COLO668 (cell line): ENCODE measurements around the gene FTHL17.
A peak's percentile ranks its signal among the peaks of the same experiment; 100 is the strongest.

ENCODE experiments used
- DNase-seq: peaks from one replicate; lab custom pipeline; 2025; ENCODE audit not compliant: unreplicated experiment; lab: John Stamatoyannopoulos, UW

The FTHL17 gene

DNA sequence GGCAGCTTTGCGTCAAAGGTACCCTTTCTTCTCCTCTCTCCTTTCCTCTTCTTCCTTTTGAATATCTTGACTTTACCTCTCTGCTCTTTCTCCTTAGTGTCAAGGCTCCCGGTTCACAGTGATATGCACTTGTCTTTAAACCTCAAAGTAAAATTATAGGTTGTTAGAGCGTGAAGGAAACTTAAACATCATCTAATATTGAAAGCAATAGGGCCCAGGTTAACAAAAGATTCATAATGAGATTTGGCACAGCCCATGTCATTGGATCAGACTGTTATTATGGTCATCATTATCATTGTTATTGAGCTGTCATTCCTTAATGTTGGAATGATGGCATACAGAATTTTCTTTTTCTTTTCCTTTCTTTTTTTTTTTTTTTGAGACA lies 32.5 kb downstream of the FTHL17 start:
- DNase-seq: no peak

DNA sequence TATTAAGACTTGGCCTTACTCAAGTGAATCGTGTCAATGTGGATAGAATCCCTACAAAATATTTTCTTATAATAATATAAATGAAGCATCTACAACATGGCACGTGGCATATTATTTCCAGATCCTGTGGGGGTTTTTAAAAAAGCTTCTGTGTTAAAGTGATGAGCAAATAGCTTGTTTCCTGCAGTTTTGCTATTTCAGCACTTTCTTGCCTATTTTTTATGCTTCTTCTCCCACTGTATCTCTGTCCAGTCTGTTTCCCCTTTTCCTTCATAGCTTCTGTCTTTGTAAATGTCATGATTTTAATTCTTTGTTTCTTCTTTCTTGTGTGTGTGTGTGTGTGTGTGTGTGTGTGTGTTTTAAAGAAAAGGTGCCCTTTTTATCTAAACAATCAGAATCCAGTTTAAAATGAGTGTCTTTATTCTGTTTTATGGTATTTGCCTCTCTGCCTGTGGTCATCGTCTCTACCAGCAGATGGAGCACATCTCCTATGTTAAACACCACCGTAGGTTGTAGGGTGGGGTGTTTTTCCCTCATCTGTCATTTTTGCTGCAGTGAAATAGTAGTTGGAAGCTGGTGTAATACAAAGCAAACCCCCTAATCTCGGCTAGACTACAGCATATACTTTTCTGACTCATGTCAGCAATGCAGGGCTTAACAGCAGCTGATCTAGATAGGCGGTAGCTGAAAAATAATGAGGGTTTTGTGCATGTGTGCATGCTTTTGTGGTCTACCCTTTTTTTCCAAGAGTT lies 33.1 kb downstream of the FTHL17 start:
- no peak for DNase-seq

- peak; percentile 5 for DNase-seq
Observed at GRCh38 chrX:31036895-31037294, 34.9 kb downstream of the FTHL17 start.

- DNase-seq: no peak
Observed at GRCh38 chrX:31027351-31027750, 44.5 kb downstream of the FTHL17 start.

- no peak for DNase-seq
Observed at GRCh38 chrX:31024866-31025265, 47.0 kb downstream of the FTHL17 start.

DNA sequence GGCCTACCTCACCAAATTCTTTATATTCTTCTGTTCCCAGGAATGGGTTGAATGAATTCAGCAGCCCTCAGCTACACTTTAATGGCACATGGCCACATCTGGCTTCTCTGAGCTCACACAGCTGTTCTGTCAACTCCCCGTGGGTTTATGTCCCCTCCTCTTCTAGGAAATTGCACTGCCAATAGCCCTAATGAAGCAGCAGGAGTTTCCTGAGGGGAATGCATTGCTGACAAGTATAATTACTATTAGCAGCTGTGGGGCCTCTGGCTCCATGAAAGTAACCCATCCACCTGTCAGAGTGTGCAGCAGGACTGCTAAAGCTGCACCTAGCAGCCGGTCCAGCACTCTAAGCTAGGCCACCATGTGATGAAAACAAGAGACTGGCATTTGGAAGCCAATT lies 50.3 kb downstream of the FTHL17 start:
- no peak for DNase-seq
